BE2C (cell line): Measurements from ENCODE around the gene GOSR2.
"Not testable (repeated sequence)": the region's sequence is repeated elsewhere in the genome, so short reads cannot be mapped to it uniquely, and the experiment has no call there.

Experiments
- DNase-seq: peaks from one replicate; pipeline ENCODE4 v3.0.0-alpha.2; 2020
- H3K27me3 ChIP-seq: fragments of 250-450 bp; sonication (Bioruptor Pico); 2 replicates; pipeline ENCODE4 v1.5.1; 2020; ENCODE audit warnings: mild to moderate bottlenecking
- H3K36me3 ChIP-seq: fragments of 250-450 bp; sonication (Bioruptor Pico); 2 replicates; pipeline ENCODE4 v1.5.1; 2020; ENCODE audit warnings: mild to moderate bottlenecking
- H3K4me1 ChIP-seq: fragments of 250-450 bp; sonication (Bioruptor Pico); 2 replicates; pipeline ENCODE4 v1.5.1; 2020
- H3K4me3 ChIP-seq: 2 replicates; pipeline ENCODE4 v1.5.1; 2011; ENCODE audit warnings: low read depth, low read length
- H3K9me3 ChIP-seq: fragments of 250-450 bp; sonication (Bioruptor Pico); 2 replicates; pipeline ENCODE4 v1.5.1; 2020
- CTCF ChIP-seq: IDR thresholded peaks from 2 replicates; pipeline ENCODE4 v1.5.1; 2012; ENCODE audit warnings: mild to moderate bottlenecking, low read depth, low read length

Gene GOSR2

DNA sequence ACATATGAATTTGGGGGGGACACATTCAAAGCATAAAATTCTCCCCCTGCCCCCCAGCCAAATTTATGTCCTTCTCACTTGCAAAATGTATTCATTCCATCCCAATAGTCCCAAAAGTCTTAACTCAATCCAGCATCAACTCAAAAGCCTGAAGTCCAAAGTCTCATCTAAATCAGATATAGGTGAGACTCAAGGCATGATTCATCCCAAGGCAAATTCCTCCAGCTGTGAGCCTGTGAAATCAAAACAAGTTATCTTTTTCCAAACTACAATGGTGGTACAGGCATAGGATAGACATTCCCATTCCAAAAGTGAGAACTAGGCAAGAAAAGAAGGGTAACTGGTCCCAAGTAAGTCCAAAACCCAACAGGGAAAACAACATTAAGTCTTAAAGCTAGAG lies 5.9 kb upstream of the GOSR2 start:
- H3K27me3 ChIP-seq = peaks cover 3% of the 10 kb centered on the region; the same call in 1 of the 2 replicates
- no peak for TF ChIP-seq CTCF
- no peaks in the 10 kb centered on the region for H3K4me1 ChIP-seq
- no peak for DNase-seq
- no peaks in the 10 kb centered on the region for H3K36me3 ChIP-seq
- no peaks in the 10 kb centered on the region for H3K9me3 ChIP-seq
- no peak overlapping the region for H3K4me3 ChIP-seq

DNA sequence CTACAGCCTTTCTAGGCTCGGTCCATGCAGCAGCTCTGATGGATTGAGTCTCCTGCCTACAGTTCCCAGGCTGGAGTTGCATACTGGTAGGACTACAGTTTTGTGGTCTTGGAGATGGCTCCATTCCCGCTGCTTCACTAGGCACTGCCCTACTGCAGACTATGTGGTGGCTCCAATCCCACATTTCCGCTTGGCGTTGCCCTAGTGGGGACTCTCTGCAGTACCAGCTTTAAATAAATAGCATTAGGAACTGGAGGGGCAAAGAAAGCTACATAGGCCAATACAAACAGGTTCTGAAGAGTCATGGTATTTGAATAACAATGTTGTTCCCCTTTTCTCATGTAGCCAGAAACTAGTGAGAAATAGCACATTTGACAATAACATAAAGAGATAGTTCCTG lies 5.4 kb upstream of the GOSR2 start:
- Histone ChIP-seq H3K27me3 (peaks cover 3% of the 10 kb centered on the region; the same call in 1 of the 2 replicates), H3K4me3 (no peak overlapping the region), H3K4me1 (no peaks in the 10 kb centered on the region), H3K36me3 (no peaks in the 10 kb centered on the region), H3K9me3 (no peaks in the 10 kb centered on the region)
- TF ChIP-seq CTCF = no peak
- no peak for DNase-seq

DNA sequence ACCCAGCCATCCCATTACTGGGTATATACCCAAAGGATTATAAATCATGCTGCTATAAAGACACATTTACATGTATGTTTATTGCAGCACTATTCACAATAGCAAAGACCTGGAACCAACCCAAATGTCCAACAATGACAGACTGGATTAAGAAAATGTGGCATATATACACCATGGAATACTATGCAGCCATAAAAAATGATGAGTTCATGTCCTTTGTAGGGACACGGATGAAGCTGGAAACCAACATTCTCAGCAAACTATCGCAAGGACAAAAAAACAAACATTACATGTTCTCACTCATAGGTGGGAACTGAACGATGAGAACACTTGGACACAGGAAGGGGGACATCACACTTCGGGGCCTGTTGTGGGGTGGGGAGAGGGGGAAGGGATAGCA lies 998 bp upstream of the GOSR2 start:
- not testable (repeated sequence) for H3K9me3 ChIP-seq, H3K4me1 ChIP-seq, DNase-seq, H3K36me3 ChIP-seq, H3K27me3 ChIP-seq
- peak overlapping the region; percentile 85 for H3K4me3 ChIP-seq

GRCh38 chr17:46922487-46922803 lies 515 bp upstream of the GOSR2 start:
- TF ChIP-seq CTCF = no peak
- no peaks in the 10 kb centered on the region for H3K27me3 ChIP-seq
- H3K4me1 ChIP-seq = no peaks in the 10 kb centered on the region
- H3K4me3 ChIP-seq = peak overlapping the region; percentile 85
- no peaks in the 10 kb centered on the region for H3K9me3 ChIP-seq
- no peak for DNase-seq
- no peaks in the 10 kb centered on the region for H3K36me3 ChIP-seq

- H3K36me3 ChIP-seq = peaks cover 4% of the 10 kb centered on the region
- peaks cover 16% of the 10 kb centered on the region for H3K4me1 ChIP-seq
- no peak for TF ChIP-seq CTCF
- no peak for DNase-seq
- no peaks in the 10 kb centered on the region for H3K27me3 ChIP-seq
- no peak overlapping the region for H3K4me3 ChIP-seq
- H3K9me3 ChIP-seq = no peaks in the 10 kb centered on the region
These were observed 2.4 kb downstream of the GOSR2 start for GRCh38 chr17:46925185-46925868.

DNA sequence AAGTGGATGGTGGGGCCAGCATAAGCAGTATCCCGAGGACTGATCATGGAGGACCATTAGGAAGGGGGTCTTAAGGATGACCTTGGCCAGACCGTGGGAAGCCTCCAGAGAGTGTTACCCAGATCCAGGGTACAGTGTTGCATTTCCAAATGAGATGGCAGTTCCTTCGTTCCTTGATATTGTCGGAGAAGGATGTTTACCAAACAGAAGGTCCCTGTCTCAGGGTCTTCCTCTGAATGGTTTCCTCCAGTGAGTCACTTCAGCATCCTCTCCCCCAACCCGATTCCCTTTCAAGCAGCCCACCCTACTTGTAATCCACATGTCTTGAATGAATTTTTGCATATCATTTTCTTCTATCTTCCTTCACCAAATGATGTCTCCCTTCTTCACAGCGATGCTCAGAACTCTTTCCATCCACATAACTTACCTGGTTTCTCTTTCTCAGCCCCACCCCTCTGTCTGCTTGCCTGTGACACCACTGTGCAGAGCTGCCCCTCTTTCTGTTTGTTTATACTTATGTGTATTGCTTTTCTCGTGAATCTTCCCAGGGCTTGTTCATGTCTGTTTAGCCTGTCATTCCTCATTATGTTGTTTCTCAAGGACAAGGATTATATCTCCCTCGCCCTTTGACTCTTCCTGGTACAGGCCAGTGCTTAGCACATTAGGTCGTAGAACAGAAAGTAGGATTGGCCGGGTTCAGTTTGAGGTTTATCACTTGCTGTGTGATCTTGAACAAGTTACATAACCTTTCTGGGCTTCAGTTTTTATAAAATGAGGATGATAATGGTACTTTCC lies 5.7 kb downstream of the GOSR2 start:
- TF ChIP-seq CTCF = no peak
- no peaks in the 10 kb centered on the region for H3K9me3 ChIP-seq
- peaks cover 35% of the 10 kb centered on the region for H3K36me3 ChIP-seq
- no peaks in the 10 kb centered on the region for H3K27me3 ChIP-seq
- peaks cover 16% of the 10 kb centered on the region for H3K4me1 ChIP-seq
- DNase-seq = no peak
- H3K4me3 ChIP-seq = no peak overlapping the region
